Neural cell (in vitro differentiated cells): ENCODE data around the gene NEK6. TPM values are rescaled to one million over a fixed set of nuclear protein-coding genes. Genes with fewer than 3 reads are reported as not detected.

Experiments
- H2AFZ ChIP-seq: fragments of 200-600, 300-800 bp; sonication (generic), shearing (Covaris generic); 2 replicates; pipeline ENCODE4 v1.6.0; 2014; ENCODE audit warnings: low read depth, mild to moderate bottlenecking, antibody characterized with exemption, low read length, moderate library complexity
- H3F3A ChIP-seq: fragments of 200-600 bp; shearing (Covaris generic); 2 replicates; pipeline ENCODE4 v1.6.1; 2016; ENCODE audit warnings: mild to moderate bottlenecking, moderate library complexity, mixed read lengths, antibody characterized with exemption, low read length; ENCODE audit not compliant: insufficient read depth, poor library complexity, severe bottlenecking
- H3K27ac ChIP-seq: fragments of 200-600, 300-800 bp; sonication (generic), shearing (Covaris generic); 2 replicates; pipeline ENCODE4 v1.5.1; 2014; ENCODE audit warnings: mild to moderate bottlenecking, low read length, moderate library complexity
- H3K27me3 ChIP-seq: fragments of 300-800, 200-600 bp; sonication (generic), shearing (Covaris generic); 2 replicates; pipeline ENCODE4 v1.6.0; 2014; ENCODE audit warnings: mild to moderate bottlenecking, low read depth, low read length, moderate library complexity; ENCODE audit not compliant: insufficient read depth
- H3K36me3 ChIP-seq: fragments of 300-800, 200-600 bp; sonication (generic), shearing (Covaris generic); 2 replicates; pipeline ENCODE4 v1.5.1; 2014; ENCODE audit warnings: mild to moderate bottlenecking, antibody characterized with exemption, low read length, moderate library complexity; ENCODE audit not compliant: insufficient read depth
- H3K4me2 ChIP-seq: fragments of 300-800, 200-600 bp; sonication (generic), shearing (Covaris generic); 2 replicates; pipeline ENCODE4 v1.6.0; 2014; ENCODE audit warnings: mild to moderate bottlenecking, low read length
- H3K4me3 ChIP-seq: fragments of 300-800, 200-600 bp; sonication (generic), shearing (Covaris generic); 2 replicates; pipeline ENCODE4 v1.5.1; 2014; ENCODE audit warnings: mild to moderate bottlenecking, low read length, moderate library complexity
- H3K79me2 ChIP-seq: fragments of 200-600 bp; shearing (Covaris generic); replicated peaks from 2 replicates; pipeline ENCODE4 v1.6.0; 2014; ENCODE audit warnings: mild to moderate bottlenecking, low read length, moderate library complexity; ENCODE audit not compliant: insufficient read depth
- H3K9ac ChIP-seq: fragments of 300-800, 200-600 bp; sonication (generic), shearing (Covaris generic); 2 replicates; pipeline ENCODE4 v1.6.1; 2016; ENCODE audit warnings: mild to moderate bottlenecking, low read length, mixed read lengths
- H3K9me2 ChIP-seq: fragments of 200-600 bp; shearing (Covaris generic); 2 replicates; pipeline ENCODE4 v1.6.1; 2016; ENCODE audit warnings: mild to moderate bottlenecking, low read length, mixed read lengths; ENCODE audit not compliant: insufficient read depth
- H3K9me3 ChIP-seq: fragments of 200-600, 300-800 bp; sonication (generic), shearing (Covaris generic); 2 replicates; pipeline ENCODE4 v1.6.1; 2016; ENCODE audit warnings: mild to moderate bottlenecking, mixed run types, low read length, moderate library complexity, mixed read lengths
- H4K20me1 ChIP-seq: fragments of 200-600 bp; shearing (Covaris generic); 2 replicates; pipeline ENCODE4 v1.6.1; 2016; ENCODE audit warnings: mild to moderate bottlenecking, mixed run types; ENCODE audit not compliant: insufficient read depth
- EP300 ChIP-seq: fragments of 450-650 bp; conservative IDR thresholded peaks from 2 replicates; pipeline ENCODE4 v1.6.1; 2014; ENCODE audit warnings: antibody characterized with exemption, mild to moderate bottlenecking, moderate library complexity; ENCODE audit not compliant: poor library complexity, severe bottlenecking
- EZH2 ChIP-seq: fragments of 200-600, 300-800 bp; shearing (Covaris generic), sonication (generic); IDR thresholded peaks from 2 replicates; pipeline ENCODE4 v1.6.1; 2014; ENCODE audit warnings: antibody characterized with exemption, low read length, borderline replicate concordance, mild to moderate bottlenecking; ENCODE audit not compliant: insufficient read depth, poor library complexity, severe bottlenecking
- MXI1 ChIP-seq: fragments of 450-650 bp; conservative IDR thresholded peaks from 2 replicates; pipeline ENCODE4 v1.6.1; 2014; ENCODE audit warnings: antibody characterized with exemption, mild to moderate bottlenecking; ENCODE audit not compliant: poor library complexity, severe bottlenecking
- POLR2AphosphoS5 ChIP-seq: IDR thresholded peaks from 2 replicates; pipeline ENCODE4 v1.6.1; 2012
- RAD21 ChIP-seq: fragments of 450-650 bp; conservative IDR thresholded peaks from 2 replicates; pipeline ENCODE4 v1.6.1; 2014; ENCODE audit warnings: antibody characterized with exemption, mild to moderate bottlenecking, moderate library complexity
- SMC3 ChIP-seq: fragments of 450-650 bp; conservative IDR thresholded peaks from 2 replicates; pipeline ENCODE4 v1.6.1; 2014; ENCODE audit warnings: antibody characterized with exemption, mild to moderate bottlenecking, moderate library complexity; ENCODE audit not compliant: poor library complexity
- TAF1 ChIP-seq: IDR thresholded peaks from 2 replicates; pipeline ENCODE4 v1.6.1; 2012; ENCODE audit warnings: low read depth
- polyA plus RNA-seq: library from polyadenylated mRNA; depleted of rRNA; stranded (reverse); fragments of >200 nt; gene quantifications from 2 replicates; pipeline ENCODE4 v1.2.3, GENCODE V29; 2014
- TF ChIP-seq, protein P1 (sequence below): fragments of 450-650 bp; IDR thresholded peaks from 2 replicates; pipeline ENCODE4 v1.5.1; 2014; ENCODE audit warnings: antibody characterized with exemption, mild to moderate bottlenecking, moderate library complexity; ENCODE audit not compliant: poor library complexity, severe bottlenecking
- TF ChIP-seq, protein P2 (sequence below): IDR thresholded peaks from 2 replicates; pipeline ENCODE4 v1.6.1; 2012; ENCODE audit warnings: borderline replicate concordance

NEK6 gene
- polyA plus RNA-seq, 1 donor from 2014 or later = 4.6 TPM

DNA sequence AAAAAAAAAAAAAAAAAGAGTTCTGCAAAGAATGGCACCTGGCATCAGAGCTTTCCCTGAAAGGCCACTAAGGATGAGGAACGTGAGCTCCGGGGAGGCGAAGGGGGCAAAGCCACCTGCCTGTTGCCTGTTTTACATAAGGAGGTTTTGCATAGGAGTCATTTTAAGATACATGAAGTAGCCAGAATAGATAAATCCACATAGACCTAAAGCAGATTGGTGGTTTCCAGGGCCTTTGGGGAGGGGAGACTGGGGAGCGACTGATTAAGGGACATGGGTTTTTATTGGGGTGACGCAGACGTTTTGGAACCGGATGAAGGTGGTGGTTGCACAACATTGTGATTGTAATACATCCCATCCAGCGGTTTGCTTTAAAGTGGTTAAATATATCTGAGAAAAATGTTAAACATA lies 7.1 kb downstream of the NEK6 start (continued):
- TF ChIP-seq SMC3 = no peak

DNA sequence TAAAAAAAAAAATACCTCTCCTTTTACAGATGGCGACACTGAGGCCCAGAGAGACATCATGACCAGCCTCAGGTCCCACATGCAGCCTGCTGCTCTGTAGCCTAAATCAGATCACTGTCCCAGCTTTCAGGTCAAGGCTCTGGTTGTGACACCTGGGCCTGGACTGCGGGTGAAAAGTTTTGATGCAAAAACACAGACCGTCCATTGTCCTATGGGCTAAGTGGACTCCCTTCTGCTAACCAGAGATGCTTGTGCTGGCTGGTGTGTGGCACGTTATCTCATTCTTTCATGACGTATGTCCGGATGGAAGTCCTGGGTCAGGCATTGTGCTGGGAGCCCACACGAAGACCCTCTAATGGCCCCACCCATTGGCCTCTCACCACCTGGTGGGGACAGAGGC lies 7.8 kb downstream of the NEK6 start:
- TF ChIP-seq, protein P1, sequence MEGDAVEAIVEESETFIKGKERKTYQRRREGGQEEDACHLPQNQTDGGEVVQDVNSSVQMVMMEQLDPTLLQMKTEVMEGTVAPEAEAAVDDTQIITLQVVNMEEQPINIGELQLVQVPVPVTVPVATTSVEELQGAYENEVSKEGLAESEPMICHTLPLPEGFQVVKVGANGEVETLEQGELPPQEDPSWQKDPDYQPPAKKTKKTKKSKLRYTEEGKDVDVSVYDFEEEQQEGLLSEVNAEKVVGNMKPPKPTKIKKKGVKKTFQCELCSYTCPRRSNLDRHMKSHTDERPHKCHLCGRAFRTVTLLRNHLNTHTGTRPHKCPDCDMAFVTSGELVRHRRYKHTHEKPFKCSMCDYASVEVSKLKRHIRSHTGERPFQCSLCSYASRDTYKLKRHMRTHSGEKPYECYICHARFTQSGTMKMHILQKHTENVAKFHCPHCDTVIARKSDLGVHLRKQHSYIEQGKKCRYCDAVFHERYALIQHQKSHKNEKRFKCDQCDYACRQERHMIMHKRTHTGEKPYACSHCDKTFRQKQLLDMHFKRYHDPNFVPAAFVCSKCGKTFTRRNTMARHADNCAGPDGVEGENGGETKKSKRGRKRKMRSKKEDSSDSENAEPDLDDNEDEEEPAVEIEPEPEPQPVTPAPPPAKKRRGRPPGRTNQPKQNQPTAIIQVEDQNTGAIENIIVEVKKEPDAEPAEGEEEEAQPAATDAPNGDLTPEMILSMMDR = no peak
- TF ChIP-seq EP300 = no peak
- no peak for TF ChIP-seq RAD21
- TF ChIP-seq MXI1 = no peak
- TF ChIP-seq SMC3 = no peak
- TF ChIP-seq, protein P2, sequence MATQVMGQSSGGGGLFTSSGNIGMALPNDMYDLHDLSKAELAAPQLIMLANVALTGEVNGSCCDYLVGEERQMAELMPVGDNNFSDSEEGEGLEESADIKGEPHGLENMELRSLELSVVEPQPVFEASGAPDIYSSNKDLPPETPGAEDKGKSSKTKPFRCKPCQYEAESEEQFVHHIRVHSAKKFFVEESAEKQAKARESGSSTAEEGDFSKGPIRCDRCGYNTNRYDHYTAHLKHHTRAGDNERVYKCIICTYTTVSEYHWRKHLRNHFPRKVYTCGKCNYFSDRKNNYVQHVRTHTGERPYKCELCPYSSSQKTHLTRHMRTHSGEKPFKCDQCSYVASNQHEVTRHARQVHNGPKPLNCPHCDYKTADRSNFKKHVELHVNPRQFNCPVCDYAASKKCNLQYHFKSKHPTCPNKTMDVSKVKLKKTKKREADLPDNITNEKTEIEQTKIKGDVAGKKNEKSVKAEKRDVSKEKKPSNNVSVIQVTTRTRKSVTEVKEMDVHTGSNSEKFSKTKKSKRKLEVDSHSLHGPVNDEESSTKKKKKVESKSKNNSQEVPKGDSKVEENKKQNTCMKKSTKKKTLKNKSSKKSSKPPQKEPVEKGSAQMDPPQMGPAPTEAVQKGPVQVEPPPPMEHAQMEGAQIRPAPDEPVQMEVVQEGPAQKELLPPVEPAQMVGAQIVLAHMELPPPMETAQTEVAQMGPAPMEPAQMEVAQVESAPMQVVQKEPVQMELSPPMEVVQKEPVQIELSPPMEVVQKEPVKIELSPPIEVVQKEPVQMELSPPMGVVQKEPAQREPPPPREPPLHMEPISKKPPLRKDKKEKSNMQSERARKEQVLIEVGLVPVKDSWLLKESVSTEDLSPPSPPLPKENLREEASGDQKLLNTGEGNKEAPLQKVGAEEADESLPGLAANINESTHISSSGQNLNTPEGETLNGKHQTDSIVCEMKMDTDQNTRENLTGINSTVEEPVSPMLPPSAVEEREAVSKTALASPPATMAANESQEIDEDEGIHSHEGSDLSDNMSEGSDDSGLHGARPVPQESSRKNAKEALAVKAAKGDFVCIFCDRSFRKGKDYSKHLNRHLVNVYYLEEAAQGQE = no peak
- no peak for TF ChIP-seq POLR2AphosphoS5
- no peak for TF ChIP-seq EZH2
- no peak for TF ChIP-seq TAF1
- Histone ChIP-seq H3K27ac (no peak overlapping the region), H2AFZ (no peak overlapping the region), H3K4me2 (no peak overlapping the region), H3F3A (no peaks in the 10 kb centered on the region), H4K20me1 (no peaks in the 10 kb centered on the region), H3K9me3 (no peaks in the 10 kb centered on the region), H3K27me3 (no peaks in the 10 kb centered on the region), H3K79me2 (peaks cover 38% of the 10 kb centered on the region), H3K9ac (no peak overlapping the region), H3K4me3 (no peak overlapping the region), H3K9me2 (no peaks in the 10 kb centered on the region), H3K36me3 (no peaks in the 10 kb centered on the region)

DNA sequence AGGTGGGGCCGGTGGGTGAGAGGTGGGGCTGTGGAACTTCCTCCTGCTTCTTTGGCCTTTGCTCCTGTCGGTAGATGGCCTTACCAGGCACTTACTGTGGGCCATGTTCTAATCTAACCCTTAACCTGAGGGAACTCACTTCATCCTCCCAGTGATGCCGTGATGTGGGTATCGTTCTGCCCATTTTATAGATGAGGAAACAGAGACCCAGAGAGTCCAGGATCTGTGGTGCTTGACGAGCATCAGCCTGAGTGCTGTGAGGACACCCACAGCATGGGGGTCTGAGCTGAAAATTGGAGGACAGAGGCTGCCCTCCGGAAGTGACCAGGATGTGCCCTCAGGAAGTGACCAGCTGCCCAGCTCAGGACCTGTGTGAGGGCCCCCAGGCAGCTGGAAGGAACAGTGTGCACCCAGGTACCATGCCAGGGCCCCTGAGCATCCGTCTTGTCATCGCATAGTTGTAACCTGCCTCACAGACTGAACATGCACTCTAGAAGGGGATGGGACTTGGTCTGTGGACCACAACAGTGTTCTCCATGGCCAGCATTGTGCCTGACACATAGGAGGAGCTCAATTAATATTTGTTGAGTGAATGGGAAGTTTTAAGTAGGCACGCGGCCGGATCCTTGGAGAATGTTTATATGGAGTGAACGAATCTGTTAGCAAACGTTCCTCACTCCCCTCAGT lies 8.5 kb downstream of the NEK6 start:
- Histone ChIP-seq H3K79me2 (peaks cover 36% of the 10 kb centered on the region), H3K36me3 (no peaks in the 10 kb centered on the region), H3K4me3 (no peak overlapping the region), H4K20me1 (no peaks in the 10 kb centered on the region), H3K4me2 (no peak overlapping the region), H2AFZ (no peak overlapping the region), H3K27me3 (no peaks in the 10 kb centered on the region), H3K27ac (no peak overlapping the region), H3K9ac (no peak overlapping the region), H3F3A (no peaks in the 10 kb centered on the region), H3K9me3 (no peaks in the 10 kb centered on the region), H3K9me2 (no peaks in the 10 kb centered on the region)
- TF ChIP-seq RAD21 (no peak), SMC3 (no peak), MXI1 (no peak), TAF1 (no peak), POLR2AphosphoS5 (no peak), EZH2 (no peak), EP300 (no peak)
- TF ChIP-seq, protein P2 = no peak
- TF ChIP-seq, protein P1 = no peak
